Testis (tissue), 2 donors: ENCODE results near the gene USP51.

ENCODE experiments used
- CTCF ChIP-seq, 3 experiments: fragments of 450-650 bp in 2 of 3; fragments of 200-600 bp in 1 of 3; sonication (generic) in 1 of 3; IDR thresholded peaks; one replicate each; pipeline ENCODE4 v1.5.1; 2016 to 2019; ENCODE audit warnings: antibody characterized with exemption in 3 of 3, mild to moderate bottlenecking in 2 of 3, moderate library complexity in 1 of 3
- POLR2A ChIP-seq: fragments of 450-650 bp; IDR thresholded peaks from one replicate; pipeline ENCODE4 v1.6.1; 2017; ENCODE audit warnings: antibody characterized with exemption, mild to moderate bottlenecking, moderate library complexity

GRCh38 chrX:55487143-55487542 lies 2.5 kb downstream of the USP51 start:
- TF ChIP-seq CTCF (IDR thresholded peaks at IDR 0.05) (no peak), POLR2A (no peak)
